ENCODE data around the gene KEL.

The KEL gene

GRCh38 chr7:142898377-142899170, 63.6 kb downstream of the KEL start:
- DNase-seq (ENCODE audit: low spot score), result peak; percentile 75

GRCh38 chr7:142897691-142898090, 64.5 kb downstream of the KEL start:
- no peak for DNase-seq (ENCODE audit: low spot score)

GRCh38 chr7:142896741-142897379, 65.3 kb downstream of the KEL start:
- DNase-seq (ENCODE audit: low spot score), result no peak

GRCh38 chr7:142896151-142896550, 66.0 kb downstream of the KEL start:
- DNase-seq (ENCODE audit: low spot score), result no peak

- no peak for DNase-seq (ENCODE audit: low spot score)
Measured at GRCh38 chr7:142894985-142895593, 67.1 kb downstream of the KEL start.

GRCh38 chr7:142894112-142894984, 67.8 kb downstream of the KEL start:
- DNase-seq (ENCODE audit: low spot score), result no peak

- DNase-seq (ENCODE audit: low spot score), result no peak
Measured at GRCh38 chr7:142892951-142893350, 69.2 kb downstream of the KEL start.

GRCh38 chr7:142891490-142892082, 70.6 kb downstream of the KEL start:
- DNase-seq (ENCODE audit: low spot score), result no peak

Measured in kidney tubule cell (primary cell).